Ovary (tissue), 3 donors: ENCODE measurements around the gene FTCDNL1.

Source experiments
- CTCF ChIP-seq, 3 donors: fragments of 450-650 bp in 2 of 3; fragments of 200-600 bp in 1 of 3; IDR thresholded peaks; one replicate each; pipeline versions ENCODE4 v1.5.1 to v1.8.0; 2016 to 2022; ENCODE audit warnings: antibody characterized with exemption in 3 of 3, mild to moderate bottlenecking in 1 of 3
- POLR2A ChIP-seq: fragments of 450-650 bp; IDR thresholded peaks from one replicate; pipeline ENCODE4 v1.6.1; 2017; ENCODE audit warnings: antibody characterized with exemption, mild to moderate bottlenecking, moderate library complexity
- donor health status: DM: no; HTN: no; CAD: no.

GRCh38 chr2:199770716-199771115 lies 80.3 kb downstream of the FTCDNL1 start:
- TF ChIP-seq POLR2A (no peak), CTCF (IDR thresholded peaks at IDR 0.05) (no peak)
